ENCODE measurements around the gene PLCG2.

Gene PLCG2

GRCh38 chr16:81748476-81749198 is 30.5 kb upstream of the PLCG2 start:
- DNase-seq (ENCODE audit: low read depth in 1 of 2, low spot score in 1 of 2): peak in 1 of 2 experiments; percentile 8
- no peaks in the 10 kb centered on the region for H3K27me3 ChIP-seq (ENCODE audit: insufficient read depth, poor library complexity, severe bottlenecking)
- no peak for TF ChIP-seq SPI1 (IDR thresholded peaks at IDR 0.05; ENCODE audit: borderline replicate concordance, low read depth)
- no peak for TF ChIP-seq POLR2AphosphoS5 (IDR thresholded peaks at IDR 0.05; ENCODE audit: low read depth)
- no peak for TF ChIP-seq CTCF (IDR thresholded peaks at IDR 0.05; ENCODE audit: insufficient read depth, low read length)
- TF ChIP-seq, protein P1, sequence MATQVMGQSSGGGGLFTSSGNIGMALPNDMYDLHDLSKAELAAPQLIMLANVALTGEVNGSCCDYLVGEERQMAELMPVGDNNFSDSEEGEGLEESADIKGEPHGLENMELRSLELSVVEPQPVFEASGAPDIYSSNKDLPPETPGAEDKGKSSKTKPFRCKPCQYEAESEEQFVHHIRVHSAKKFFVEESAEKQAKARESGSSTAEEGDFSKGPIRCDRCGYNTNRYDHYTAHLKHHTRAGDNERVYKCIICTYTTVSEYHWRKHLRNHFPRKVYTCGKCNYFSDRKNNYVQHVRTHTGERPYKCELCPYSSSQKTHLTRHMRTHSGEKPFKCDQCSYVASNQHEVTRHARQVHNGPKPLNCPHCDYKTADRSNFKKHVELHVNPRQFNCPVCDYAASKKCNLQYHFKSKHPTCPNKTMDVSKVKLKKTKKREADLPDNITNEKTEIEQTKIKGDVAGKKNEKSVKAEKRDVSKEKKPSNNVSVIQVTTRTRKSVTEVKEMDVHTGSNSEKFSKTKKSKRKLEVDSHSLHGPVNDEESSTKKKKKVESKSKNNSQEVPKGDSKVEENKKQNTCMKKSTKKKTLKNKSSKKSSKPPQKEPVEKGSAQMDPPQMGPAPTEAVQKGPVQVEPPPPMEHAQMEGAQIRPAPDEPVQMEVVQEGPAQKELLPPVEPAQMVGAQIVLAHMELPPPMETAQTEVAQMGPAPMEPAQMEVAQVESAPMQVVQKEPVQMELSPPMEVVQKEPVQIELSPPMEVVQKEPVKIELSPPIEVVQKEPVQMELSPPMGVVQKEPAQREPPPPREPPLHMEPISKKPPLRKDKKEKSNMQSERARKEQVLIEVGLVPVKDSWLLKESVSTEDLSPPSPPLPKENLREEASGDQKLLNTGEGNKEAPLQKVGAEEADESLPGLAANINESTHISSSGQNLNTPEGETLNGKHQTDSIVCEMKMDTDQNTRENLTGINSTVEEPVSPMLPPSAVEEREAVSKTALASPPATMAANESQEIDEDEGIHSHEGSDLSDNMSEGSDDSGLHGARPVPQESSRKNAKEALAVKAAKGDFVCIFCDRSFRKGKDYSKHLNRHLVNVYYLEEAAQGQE (IDR thresholded peaks at IDR 0.05; ENCODE audit: insufficient replicate concordance, low read depth): no peak
- no peak for TF ChIP-seq GABPA (IDR thresholded peaks at IDR 0.05; ENCODE audit: low read depth)
- no peak overlapping the region for H3K4me3 ChIP-seq (replicated peaks; ENCODE audit: insufficient read depth, low read length)
- H3K27ac ChIP-seq (replicated peaks): no peak overlapping the region

DNA sequence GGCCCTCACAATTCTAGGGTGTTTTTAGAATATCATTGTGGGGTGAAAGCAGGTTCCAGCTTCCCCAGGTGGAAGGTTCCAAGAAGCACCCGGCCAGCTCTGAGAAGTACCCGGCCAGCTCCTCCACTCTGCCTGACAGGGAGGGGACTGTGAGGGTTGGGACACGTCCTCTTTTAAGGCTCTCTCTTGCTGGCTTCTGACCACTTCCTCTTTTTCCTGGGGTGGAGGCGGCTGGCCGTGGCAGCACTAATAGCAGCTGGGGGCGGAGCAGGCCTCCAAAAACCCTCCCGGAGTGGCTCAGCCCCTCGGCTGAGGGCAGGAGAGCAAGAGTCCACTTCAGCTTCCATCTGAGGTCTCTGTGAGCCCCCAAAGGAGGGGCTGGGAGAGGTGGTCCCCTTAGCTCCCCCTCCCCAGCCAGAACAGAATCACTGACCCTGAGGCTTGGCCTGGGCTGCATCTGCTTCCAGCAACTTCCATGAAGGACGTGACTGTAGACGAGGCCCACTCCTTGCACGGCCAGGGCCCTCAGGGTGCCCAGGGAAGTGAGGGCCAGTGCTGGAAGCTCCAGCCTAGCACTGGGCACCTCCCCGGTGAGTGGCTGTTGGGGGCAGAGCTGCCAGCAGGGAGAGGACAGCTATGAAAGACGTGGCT is 26.7 kb upstream of the PLCG2 start:
- DNase-seq (ENCODE audit: low read depth in 1 of 2, low spot score in 1 of 2): peak; percentile 46 to 91
- Histone ChIP-seq H3K27ac (replicated peaks) (peak overlapping the region; percentile 84), H3K27me3 (ENCODE audit: insufficient read depth, poor library complexity, severe bottlenecking) (no peaks in the 10 kb centered on the region), H3K4me3 (replicated peaks; ENCODE audit: insufficient read depth, low read length) (no peak overlapping the region)
- TF ChIP-seq POLR2AphosphoS5 (IDR thresholded peaks at IDR 0.05; ENCODE audit: low read depth): no peak
- TF ChIP-seq, protein P1 (IDR thresholded peaks at IDR 0.05; ENCODE audit: insufficient replicate concordance, low read depth): no peak
- TF ChIP-seq SPI1 (IDR thresholded peaks at IDR 0.05; ENCODE audit: borderline replicate concordance, low read depth): peak; percentile 98

DNA sequence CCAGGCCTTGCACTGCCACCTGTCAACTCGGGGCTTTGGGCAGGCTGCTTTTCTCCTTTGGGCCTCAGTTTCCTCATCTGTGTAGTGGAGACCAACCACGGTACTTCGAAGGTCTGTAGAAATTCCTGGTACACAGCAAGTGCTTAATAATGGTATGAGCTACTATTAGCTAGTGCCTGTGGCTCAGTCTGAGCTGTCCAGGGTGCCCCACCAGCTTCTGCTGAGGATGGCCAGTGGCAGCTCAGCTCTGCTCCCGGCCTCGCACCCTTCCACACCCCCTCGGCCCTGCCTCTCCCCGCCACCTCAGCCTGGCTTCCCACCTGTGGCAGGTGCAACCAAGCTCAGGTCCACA is 26.2 kb upstream of the PLCG2 start:
- no peak for DNase-seq (ENCODE audit: low read depth in 1 of 2, low spot score in 1 of 2)
- H3K4me3 ChIP-seq (replicated peaks; ENCODE audit: insufficient read depth, low read length): no peak overlapping the region
- H3K27ac ChIP-seq (replicated peaks): peak overlapping the region; percentile 84
- H3K27me3 ChIP-seq (ENCODE audit: insufficient read depth, poor library complexity, severe bottlenecking): no peaks in the 10 kb centered on the region
- no peak for TF ChIP-seq SPI1 (IDR thresholded peaks at IDR 0.05; ENCODE audit: borderline replicate concordance, low read depth)
- TF ChIP-seq, protein P1 (IDR thresholded peaks at IDR 0.05; ENCODE audit: insufficient replicate concordance, low read depth): peak; percentile 42

- TF ChIP-seq, protein P1 (IDR thresholded peaks at IDR 0.05; ENCODE audit: insufficient replicate concordance, low read depth): no peak
- no peak for TF ChIP-seq GABPA (IDR thresholded peaks at IDR 0.05; ENCODE audit: low read depth)
- TF ChIP-seq CTCF (IDR thresholded peaks at IDR 0.05; ENCODE audit: insufficient read depth, low read length): no peak
- TF ChIP-seq SPI1 (IDR thresholded peaks at IDR 0.05; ENCODE audit: borderline replicate concordance, low read depth): no peak
- no peak for TF ChIP-seq POLR2AphosphoS5 (IDR thresholded peaks at IDR 0.05; ENCODE audit: low read depth)
- no peak for DNase-seq (ENCODE audit: low read depth in 1 of 2, low spot score in 1 of 2)
- H3K4me3 ChIP-seq (replicated peaks; ENCODE audit: insufficient read depth, low read length): no peak overlapping the region
- no peaks in the 10 kb centered on the region for H3K27me3 ChIP-seq (ENCODE audit: insufficient read depth, poor library complexity, severe bottlenecking)
- no peak overlapping the region for H3K27ac ChIP-seq (replicated peaks)
Observed at GRCh38 chr16:81754858-81755257, 24.2 kb upstream of the PLCG2 start.
